ENCODE data around the gene C1QTNF5.

C1QTNF5 gene

DNA sequence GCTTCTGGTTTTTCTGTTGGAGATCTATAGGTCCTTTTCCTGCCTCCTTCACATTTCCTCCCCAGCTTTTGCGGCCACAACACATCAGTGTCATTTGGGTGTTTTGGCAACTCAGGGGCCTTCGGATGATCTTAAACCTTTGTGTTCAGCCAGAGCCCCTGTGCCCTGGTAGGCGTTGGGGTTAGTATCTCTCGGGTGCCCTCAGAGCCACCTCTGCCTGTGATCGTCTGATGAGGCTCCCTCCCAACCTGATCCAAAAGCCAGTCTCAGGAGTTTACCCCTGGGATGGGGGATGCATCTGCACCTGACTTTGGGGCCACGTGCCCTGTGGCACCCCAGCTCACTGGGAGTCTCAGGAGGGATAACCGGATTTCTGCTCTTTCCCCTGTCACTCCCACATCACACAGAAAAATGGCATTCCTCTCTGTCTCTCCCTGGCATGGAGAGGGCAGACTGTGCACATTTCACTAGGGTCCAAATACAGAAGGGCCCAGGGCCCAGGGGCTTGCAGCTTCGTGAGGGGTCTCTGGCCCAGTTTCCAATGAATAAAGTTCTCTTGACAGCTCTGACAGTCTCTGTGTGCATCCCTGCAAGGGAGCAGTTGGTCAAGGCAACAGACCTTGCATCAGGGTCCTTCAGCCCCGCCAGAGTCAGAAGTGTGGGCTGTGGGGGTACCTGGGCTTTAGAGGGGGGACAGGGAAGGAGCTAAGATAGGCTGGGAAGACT lies 3.8 kb downstream of the C1QTNF5 start:
- no peak overlapping the region for H3K4me3 ChIP-seq (ENCODE audit: low read depth, low read length)
- TF ChIP-seq MAX (IDR thresholded peaks at IDR 0.05; ENCODE audit: low read depth, low read length) (no peak), MYC (IDR thresholded peaks at IDR 0.05; ENCODE audit: low read depth, low read length) (no peak), POLR2A (IDR thresholded peaks at IDR 0.05; ENCODE audit: extremely low read depth, insufficient read length) (no peak), CTCF (IDR thresholded peaks at IDR 0.05; ENCODE audit: low read depth, low read length) (no peak)
- no peak for DNase-seq (ENCODE audit: low read depth)

DNA sequence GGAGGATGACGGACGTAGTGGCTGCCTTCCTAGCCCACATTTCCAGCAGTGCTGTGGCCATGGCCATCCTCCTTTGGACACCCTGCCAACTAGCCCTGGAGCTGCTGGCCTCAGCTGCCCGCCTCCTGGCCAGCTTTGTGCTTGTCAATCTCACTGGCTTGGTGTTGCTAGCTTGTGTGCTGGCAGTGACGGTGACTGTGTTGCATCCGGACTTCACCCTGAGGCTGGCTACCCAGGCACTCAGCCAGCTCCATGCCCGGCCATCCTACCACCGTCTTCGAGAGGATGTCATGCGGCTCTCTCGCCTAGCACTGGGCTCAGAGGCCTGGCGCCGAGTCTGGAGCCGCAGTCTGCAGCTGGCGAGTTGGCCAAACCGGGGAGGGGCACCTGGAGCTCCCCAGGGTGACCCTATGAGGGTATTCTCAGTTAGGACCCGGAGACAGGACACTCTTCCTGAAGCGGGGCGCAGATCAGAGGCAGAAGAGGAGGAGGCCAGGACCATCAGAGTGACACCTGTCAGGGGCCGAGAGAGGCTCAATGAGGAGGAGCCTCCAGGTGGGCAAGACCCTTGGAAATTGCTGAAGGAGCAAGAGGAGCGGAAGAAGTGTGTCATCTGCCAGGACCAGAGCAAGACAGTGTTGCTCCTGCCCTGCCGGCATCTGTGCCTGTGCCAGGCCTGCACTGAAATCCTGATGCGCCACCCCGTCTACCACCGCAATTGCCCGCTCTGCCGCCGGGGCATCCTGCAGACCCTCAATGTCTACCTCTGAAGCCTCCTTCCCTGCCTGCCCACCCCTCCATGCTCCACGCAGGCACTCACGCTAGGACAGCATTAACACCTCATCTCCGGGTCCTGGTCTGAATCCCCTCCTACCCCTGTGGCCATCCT lies 4.8 kb downstream of the C1QTNF5 start:
- TF ChIP-seq MYC (IDR thresholded peaks at IDR 0.05; ENCODE audit: low read depth, low read length) (no peak), MAX (IDR thresholded peaks at IDR 0.05; ENCODE audit: low read depth, low read length) (no peak), CTCF (IDR thresholded peaks at IDR 0.05; ENCODE audit: low read depth, low read length) (no peak), POLR2A (IDR thresholded peaks at IDR 0.05; ENCODE audit: extremely low read depth, insufficient read length) (no peak)
- peak overlapping the region; percentile 69 for H3K4me3 ChIP-seq (ENCODE audit: low read depth, low read length)
- DNase-seq (ENCODE audit: low read depth): no peak

DNA sequence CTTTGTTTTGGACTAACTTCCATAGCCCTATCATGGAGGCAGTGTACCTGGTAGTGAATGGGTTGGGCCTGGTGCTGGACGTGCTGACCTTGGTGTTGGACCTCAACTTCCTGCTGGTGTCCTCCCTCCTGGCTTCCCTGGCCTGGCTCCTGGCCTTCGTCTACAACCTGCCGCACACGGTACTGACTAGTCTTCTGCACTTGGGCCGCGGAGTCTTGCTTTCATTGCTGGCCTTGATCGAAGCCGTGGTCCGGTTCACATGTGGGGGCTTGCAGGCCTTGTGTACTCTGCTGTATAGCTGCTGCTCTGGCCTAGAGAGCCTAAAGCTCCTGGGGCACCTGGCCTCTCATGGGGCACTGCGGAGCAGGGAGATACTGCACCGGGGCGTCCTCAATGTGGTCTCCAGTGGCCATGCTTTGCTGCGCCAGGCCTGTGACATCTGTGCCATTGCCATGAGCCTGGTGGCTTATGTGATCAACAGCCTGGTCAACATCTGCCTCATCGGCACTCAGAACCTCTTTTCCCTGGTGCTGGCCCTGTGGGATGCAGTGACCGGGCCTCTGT lies 5.5 kb downstream of the C1QTNF5 start:
- TF ChIP-seq CTCF (IDR thresholded peaks at IDR 0.05; ENCODE audit: low read depth, low read length) (no peak), MAX (IDR thresholded peaks at IDR 0.05; ENCODE audit: low read depth, low read length) (no peak), MYC (IDR thresholded peaks at IDR 0.05; ENCODE audit: low read depth, low read length) (no peak), POLR2A (IDR thresholded peaks at IDR 0.05; ENCODE audit: extremely low read depth, insufficient read length) (no peak)
- peak overlapping the region; percentile 69 for H3K4me3 ChIP-seq (ENCODE audit: low read depth, low read length)
- no peak for DNase-seq (ENCODE audit: low read depth)

- peak within 1 kb of the TSS; percentile 69 for H3K4me3 ChIP-seq (ENCODE audit: low read depth, low read length)
- TF ChIP-seq MYC (IDR thresholded peaks at IDR 0.05; ENCODE audit: low read depth, low read length): no peak; the same call in 1 of the 2 replicates
- peak; percentile 81 for TF ChIP-seq POLR2A (IDR thresholded peaks at IDR 0.05; ENCODE audit: extremely low read depth, insufficient read length)
- TF ChIP-seq MAX (IDR thresholded peaks at IDR 0.05; ENCODE audit: low read depth, low read length): peak; percentile 30; the same call in 1 of the 2 replicates
These were observed 6.3 kb downstream of the C1QTNF5 start, which contains the start of gene RNF26 for GRCh38 chr11:119334174-119334930. Gene RNF26, plus strand, starts transcription at chr11:119334527. Its CDS starts 596 bp downstream, at chr11:119335123.

DNA sequence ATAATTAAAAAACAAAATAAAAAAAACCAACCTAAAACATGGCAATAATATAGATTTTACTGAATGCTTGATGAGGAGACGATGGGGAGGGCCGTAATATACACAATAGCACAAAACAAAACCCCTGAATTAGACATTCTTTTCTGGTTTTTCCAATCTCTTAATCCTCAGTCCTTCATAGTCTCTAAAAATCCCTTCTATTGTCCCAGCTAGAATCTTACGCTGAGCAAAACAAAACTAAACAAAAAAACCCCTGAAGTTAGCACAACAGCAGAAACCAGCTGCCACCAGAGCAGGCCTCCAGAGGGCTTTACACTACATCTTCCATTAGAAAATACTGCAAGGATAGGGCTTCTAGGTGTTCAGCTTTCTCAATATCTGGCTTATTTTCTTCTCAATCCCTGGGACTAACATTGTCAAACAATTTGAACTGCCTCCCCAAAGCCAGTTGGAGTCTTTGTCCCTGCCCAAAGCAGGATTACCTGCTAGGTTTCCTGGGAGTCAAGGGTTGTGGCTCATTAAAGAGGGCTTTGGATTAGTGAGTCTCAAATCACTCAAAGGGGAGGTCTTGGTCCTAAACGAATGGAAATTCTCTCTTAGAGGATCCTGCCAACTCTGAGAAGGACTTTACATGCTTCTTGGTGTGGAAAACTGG lies 8.4 kb downstream of the C1QTNF5 start:
- no peak for DNase-seq (ENCODE audit: low read depth)
- H3K4me3 ChIP-seq (ENCODE audit: low read depth, low read length): no peak overlapping the region
- TF ChIP-seq MYC (IDR thresholded peaks at IDR 0.05; ENCODE audit: low read depth, low read length) (no peak), CTCF (IDR thresholded peaks at IDR 0.05; ENCODE audit: low read depth, low read length) (no peak), MAX (IDR thresholded peaks at IDR 0.05; ENCODE audit: low read depth, low read length) (no peak), POLR2A (IDR thresholded peaks at IDR 0.05; ENCODE audit: extremely low read depth, insufficient read length) (no peak)

More at GRCh38 chr11:119334174-119334930, 6.3 kb downstream of the C1QTNF5 start, which contains the start of gene RNF26:
- peak; percentile 99 for DNase-seq (ENCODE audit: low read depth)
